NCI-H1694 (cell line): ENCODE results near the gene S100A8.
"Not testable (repeated sequence)": the region's sequence is repeated elsewhere in the genome, so short reads cannot be mapped to it uniquely, and the experiment has no call there.

ENCODE experiments used
- DNase-seq: peaks from one replicate; lab custom pipeline; 2025; lab: John Stamatoyannopoulos, UW

The S100A8 gene

GRCh38 chr1:153390938-153391710, at the start of gene S100A8:
TSS of gene S100A8 (minus strand) at chr1:153391073. CDS start at chr1:153390535, 538 bp downstream.
- peak; percentile 53 for DNase-seq

GRCh38 chr1:153439273-153439672, 48.4 kb upstream of the S100A8 start:
- DNase-seq, result no peak

- no peak for DNase-seq
Observed at GRCh38 chr1:153438599-153438998, 47.7 kb upstream of the S100A8 start.

GRCh38 chr1:153437236-153437635, 46.4 kb upstream of the S100A8 start:
- DNase-seq, result no peak

- no peak for DNase-seq
Observed at GRCh38 chr1:153434746-153435455, 44.0 kb upstream of the S100A8 start.

- DNase-seq, result no peak
Observed at GRCh38 chr1:153432874-153433681, 42.2 kb upstream of the S100A8 start.

- no peak for DNase-seq
Observed at GRCh38 chr1:153431928-153432327, 41.1 kb upstream of the S100A8 start.

GRCh38 chr1:153431427-153431826, 40.6 kb upstream of the S100A8 start:
- no peak for DNase-seq

- DNase-seq, result no peak
Observed at GRCh38 chr1:153431002-153431401, 40.1 kb upstream of the S100A8 start.

GRCh38 chr1:153430561-153430960, 39.7 kb upstream of the S100A8 start:
- DNase-seq, result no peak

GRCh38 chr1:153430166-153430553, 39.3 kb upstream of the S100A8 start:
- no peak for DNase-seq

GRCh38 chr1:153429266-153430165, 38.6 kb upstream of the S100A8 start:
- peak; percentile 64 for DNase-seq

- DNase-seq, result peak; percentile 10
Observed at GRCh38 chr1:153428791-153429190, 37.9 kb upstream of the S100A8 start.

- DNase-seq, result no peak
Observed at GRCh38 chr1:153428073-153428638, 37.3 kb upstream of the S100A8 start.

- no peak for DNase-seq
Observed at GRCh38 chr1:153426809-153427208, 35.9 kb upstream of the S100A8 start.

- DNase-seq, result no peak
Observed at GRCh38 chr1:153422450-153423068, 31.7 kb upstream of the S100A8 start.

GRCh38 chr1:153420306-153420705, 29.4 kb upstream of the S100A8 start:
- DNase-seq, result no peak

GRCh38 chr1:153419436-153419793, 28.5 kb upstream of the S100A8 start:
- not testable (repeated sequence) for DNase-seq

GRCh38 chr1:153418758-153419435, 28.0 kb upstream of the S100A8 start:
- DNase-seq, result not testable (repeated sequence)
